Breast epithelium (tissue), 4 donors: Measurements from ENCODE around the gene PCDHGA3. TPM values are rescaled to one million over a fixed set of nuclear protein-coding genes. Genes with fewer than 3 reads are reported as not detected.

Experiments used
- DNase-seq, 2 donors: peaks; one replicate each; pipeline ENCODE4 v3.0.0-alpha.2; 2019; ENCODE audit warnings: low spot score in 2 of 2
- H3K27ac ChIP-seq, 2 donors: fragments of 200-600 bp; sonication (generic) in 1 of 2; one replicate each; pipeline ENCODE4 v1.5.1; 2016 to 2019; ENCODE audit warnings: mild to moderate bottlenecking in 1 of 2
- H3K27me3 ChIP-seq, 2 donors: fragments of 200-600 bp; sonication (generic) in 1 of 2; one replicate each; pipeline versions ENCODE4 v1.5.1 to v1.6.0; 2017 to 2019; ENCODE audit warnings: control low read depth in 1 of 2, mild to moderate bottlenecking in 1 of 2
- H3K36me3 ChIP-seq: fragments of 200-600 bp; one replicate; pipeline ENCODE4 v1.5.1; 2019
- H3K4me1 ChIP-seq, 2 donors: fragments of 200-600 bp; sonication (generic); one replicate each; pipeline ENCODE4 v1.5.1; 2016 to 2019; ENCODE audit warnings: control low read depth in 1 of 2
- H3K4me3 ChIP-seq, 3 donors: fragments of 200-600 bp; sonication (generic); 1 replicate in 2 of 3; 2 replicates in 1 of 3; pipeline ENCODE4 v1.5.1; 2016 to 2019; ENCODE audit warnings: mild to moderate bottlenecking in 3 of 3, moderate library complexity in 2 of 3
- H3K9me3 ChIP-seq, 2 donors: fragments of 200-600 bp; sonication (generic) in 1 of 2; one replicate each; pipeline ENCODE4 v1.5.1; 2016 to 2019; ENCODE audit warnings: control low read depth in 1 of 2
- POLR2A ChIP-seq: fragments of 450-650 bp; IDR thresholded peaks from one replicate; pipeline ENCODE4 v1.6.1; 2016; ENCODE audit warnings: antibody characterized with exemption, mild to moderate bottlenecking, moderate library complexity
- POLR2AphosphoS5 ChIP-seq, 3 donors: sonication (generic); formaldehyde crosslinking; IDR thresholded peaks; one replicate each; pipeline ENCODE4 v1.6.1; 2017; ENCODE audit warnings: antibody characterized with exemption in 3 of 3
- intact Hi-C: fragments of 100-400 bp; cut with DNase I; formaldehyde crosslinking; loops from one replicate; pipeline ENCODE4 v1.15.1; 2023; ENCODE audit warnings: low total_unique reads
- total RNA-seq, 3 donors: library from RNA; depleted of rRNA; stranded (reverse); fragments of >200 nt; gene quantifications; one replicate each; pipeline ENCODE4 v1.1.0, GENCODE V29; 2016
- TF ChIP-seq, protein P1 (sequence below), 3 donors: fragments of 450-650 bp; IDR thresholded peaks; one replicate each; pipeline ENCODE4 v1.5.1; 2016 to 2017; ENCODE audit warnings: antibody characterized with exemption in 3 of 3, mild to moderate bottlenecking in 3 of 3, moderate library complexity in 3 of 3

PCDHGA3 gene
- total RNA-seq, 3 donors from 2014 or later: 4.3 to 5.9 (median 5.0) TPM

DNA sequence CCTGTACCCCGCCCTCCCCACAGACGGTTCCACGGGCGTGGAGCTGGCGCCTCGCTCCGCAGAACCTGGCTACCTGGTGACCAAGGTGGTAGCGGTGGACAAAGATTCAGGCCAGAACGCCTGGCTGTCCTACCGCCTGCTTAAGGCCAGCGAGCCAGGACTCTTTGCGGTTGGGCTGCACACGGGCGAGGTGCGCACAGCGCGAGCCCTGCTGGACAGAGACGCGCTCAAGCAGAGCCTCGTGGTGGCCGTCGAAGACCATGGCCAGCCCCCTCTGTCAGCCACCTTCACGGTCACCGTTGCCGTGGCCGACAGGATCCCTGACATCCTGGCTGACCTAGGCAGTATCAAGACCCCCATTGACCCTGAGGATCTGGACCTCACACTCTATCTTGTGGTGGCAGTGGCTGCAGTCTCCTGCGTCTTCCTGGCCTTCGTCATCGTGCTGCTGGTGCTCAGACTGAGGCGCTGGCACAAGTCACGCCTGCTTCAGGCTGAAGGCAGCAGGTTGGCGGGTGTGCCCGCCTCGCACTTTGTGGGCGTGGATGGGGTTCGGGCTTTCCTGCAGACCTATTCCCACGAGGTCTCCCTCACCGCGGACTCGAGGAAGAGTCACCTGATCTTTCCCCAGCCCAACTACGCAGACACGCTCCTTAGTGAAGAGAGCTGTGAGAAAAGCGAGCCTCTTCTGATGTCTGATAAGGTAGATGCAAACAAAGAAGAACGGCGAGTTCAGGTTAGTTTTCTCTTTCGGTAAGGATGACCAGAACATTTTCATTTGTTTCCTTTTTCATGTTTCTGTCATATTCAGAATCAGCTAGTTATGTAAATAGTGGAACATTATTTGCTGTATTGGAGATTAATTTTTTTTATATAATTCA is 22.6 kb downstream of the PCDHGA3 start:
- H3K27me3 ChIP-seq: no peaks in the 10 kb centered on the region
- no peak overlapping the region for H3K27ac ChIP-seq
- no peak for DNase-seq
- no peaks in the 10 kb centered on the region for H3K4me1 ChIP-seq
- intact Hi-C loops: no loop called here
- H3K36me3 ChIP-seq: no peaks in the 10 kb centered on the region
- TF ChIP-seq POLR2AphosphoS5 (IDR thresholded peaks at IDR 0.05) (no peak), POLR2A (no peak)
- TF ChIP-seq, protein P1, sequence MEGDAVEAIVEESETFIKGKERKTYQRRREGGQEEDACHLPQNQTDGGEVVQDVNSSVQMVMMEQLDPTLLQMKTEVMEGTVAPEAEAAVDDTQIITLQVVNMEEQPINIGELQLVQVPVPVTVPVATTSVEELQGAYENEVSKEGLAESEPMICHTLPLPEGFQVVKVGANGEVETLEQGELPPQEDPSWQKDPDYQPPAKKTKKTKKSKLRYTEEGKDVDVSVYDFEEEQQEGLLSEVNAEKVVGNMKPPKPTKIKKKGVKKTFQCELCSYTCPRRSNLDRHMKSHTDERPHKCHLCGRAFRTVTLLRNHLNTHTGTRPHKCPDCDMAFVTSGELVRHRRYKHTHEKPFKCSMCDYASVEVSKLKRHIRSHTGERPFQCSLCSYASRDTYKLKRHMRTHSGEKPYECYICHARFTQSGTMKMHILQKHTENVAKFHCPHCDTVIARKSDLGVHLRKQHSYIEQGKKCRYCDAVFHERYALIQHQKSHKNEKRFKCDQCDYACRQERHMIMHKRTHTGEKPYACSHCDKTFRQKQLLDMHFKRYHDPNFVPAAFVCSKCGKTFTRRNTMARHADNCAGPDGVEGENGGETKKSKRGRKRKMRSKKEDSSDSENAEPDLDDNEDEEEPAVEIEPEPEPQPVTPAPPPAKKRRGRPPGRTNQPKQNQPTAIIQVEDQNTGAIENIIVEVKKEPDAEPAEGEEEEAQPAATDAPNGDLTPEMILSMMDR (IDR thresholded peaks at IDR 0.05): no peak
- peaks cover 81 to 98% of the 10 kb centered on the region in 2 donors for H3K9me3 ChIP-seq
- peak overlapping the region in 1 of 3 donors; percentile 38 for H3K4me3 ChIP-seq

DNA sequence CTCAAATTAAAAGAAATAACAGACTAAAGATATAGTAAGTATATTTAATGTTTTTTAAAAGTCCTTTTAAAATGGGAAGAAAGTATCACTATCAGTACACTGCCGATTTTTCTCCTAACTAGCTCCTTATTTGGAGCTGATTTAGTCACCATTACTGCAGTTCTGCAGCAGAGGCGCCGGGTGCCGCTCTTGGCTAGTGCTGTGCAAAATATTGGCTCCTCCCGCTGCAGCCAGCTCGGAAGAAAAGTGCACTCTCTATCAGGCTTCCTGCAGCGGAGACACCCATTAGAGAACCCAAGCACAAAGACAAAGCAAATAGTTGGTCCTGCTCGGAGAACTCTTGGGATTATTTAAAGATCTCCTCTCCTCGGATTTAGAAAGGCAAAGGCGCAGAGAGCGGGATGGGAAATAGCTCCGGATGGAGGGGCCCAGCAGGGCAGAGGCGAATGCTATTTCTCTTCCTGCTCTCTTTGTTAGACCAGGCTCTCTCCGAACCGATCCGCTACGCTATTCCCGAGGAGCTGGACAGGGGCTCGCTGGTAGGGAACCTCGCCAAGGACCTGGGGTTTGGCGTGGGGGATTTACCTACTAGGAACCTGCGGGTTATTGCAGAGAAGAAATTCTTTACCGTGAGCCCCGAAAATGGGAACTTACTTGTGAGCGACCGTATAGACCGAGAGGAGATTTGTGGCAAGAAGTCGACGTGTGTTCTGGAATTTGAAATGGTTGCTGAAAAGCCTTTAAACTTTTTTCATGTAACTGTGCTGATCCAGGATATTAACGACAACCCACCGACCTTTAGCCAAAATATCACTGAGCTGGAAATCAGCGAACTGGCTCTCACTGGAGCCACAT is 26.6 kb downstream of the PCDHGA3 start, which contains the start of gene PCDHGB3:
TSS of gene PCDHGB3 (plus strand) at position 249 of the 855 bp plus-strand sequence. CDS start at position 402, 153 bp downstream.
- peaks cover 87 to 100% of the 10 kb centered on the region in 2 donors for H3K9me3 ChIP-seq
- H3K4me1 ChIP-seq: no peaks in the 10 kb centered on the region
- no peak for DNase-seq
- H3K36me3 ChIP-seq: no peaks in the 10 kb centered on the region
- no peak for TF ChIP-seq POLR2A
- TF ChIP-seq, protein P1 (IDR thresholded peaks at IDR 0.05): no peak
- no peak for TF ChIP-seq POLR2AphosphoS5 (IDR thresholded peaks at IDR 0.05)
- intact Hi-C loops: no loop called here
- no peak within 1 kb of the TSS for H3K27ac ChIP-seq
- no peaks in the 10 kb centered on the region for H3K27me3 ChIP-seq
- H3K4me3 ChIP-seq: peak within 1 kb of the TSS; percentile 15 to 34 (median 17)

DNA sequence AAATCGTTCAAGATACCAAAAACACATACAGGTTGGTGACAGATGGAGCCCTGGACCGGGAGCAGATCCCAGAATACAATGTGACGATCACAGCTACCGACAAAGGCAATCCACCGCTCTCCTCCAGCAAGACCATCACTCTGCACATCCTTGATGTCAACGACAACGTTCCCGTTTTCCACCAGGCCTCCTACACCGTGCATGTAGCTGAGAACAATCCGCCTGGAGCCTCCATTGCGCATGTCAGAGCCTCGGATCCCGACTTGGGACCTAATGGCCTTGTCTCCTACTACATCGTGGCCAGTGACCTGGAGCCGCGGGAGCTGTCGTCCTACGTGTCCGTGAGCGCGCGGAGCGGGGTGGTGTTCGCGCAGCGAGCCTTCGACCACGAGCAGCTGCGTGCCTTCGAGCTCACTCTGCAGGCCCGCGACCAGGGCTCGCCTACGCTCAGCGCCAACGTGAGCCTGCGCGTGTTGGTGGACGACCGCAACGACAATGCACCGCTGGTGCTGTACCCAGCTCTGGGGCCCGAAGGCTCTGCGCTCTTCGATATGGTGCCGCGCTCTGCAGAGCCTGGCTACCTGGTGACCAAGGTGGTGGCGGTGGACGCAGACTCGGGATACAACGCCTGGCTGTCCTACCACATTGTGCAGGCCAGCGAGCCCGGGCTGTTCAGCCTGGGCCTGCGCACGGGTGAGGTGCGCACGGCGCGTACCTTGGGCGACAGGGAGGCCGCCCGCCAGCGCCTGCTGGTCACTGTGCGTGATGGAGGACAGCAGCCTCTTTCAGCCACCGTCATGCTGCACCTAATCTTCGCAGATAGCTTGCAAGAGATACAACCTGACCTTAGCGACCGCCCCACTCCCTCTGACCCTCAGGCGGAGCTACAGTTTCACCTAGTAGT is 28.2 kb downstream of the PCDHGA3 start:
- H3K36me3 ChIP-seq: no peaks in the 10 kb centered on the region
- peak overlapping the region in 1 of 3 donors; percentile 9 for H3K4me3 ChIP-seq
- H3K4me1 ChIP-seq: no peaks in the 10 kb centered on the region
- TF ChIP-seq, protein P1 (IDR thresholded peaks at IDR 0.05): no peak
- TF ChIP-seq POLR2AphosphoS5 (IDR thresholded peaks at IDR 0.05): no peak
- TF ChIP-seq POLR2A: no peak
- no peak for DNase-seq
- no peaks in the 10 kb centered on the region for H3K27me3 ChIP-seq
- H3K27ac ChIP-seq: no peak overlapping the region
- intact Hi-C loops: no loop called here
- peaks cover 87 to 99% of the 10 kb centered on the region in 2 donors for H3K9me3 ChIP-seq

DNA sequence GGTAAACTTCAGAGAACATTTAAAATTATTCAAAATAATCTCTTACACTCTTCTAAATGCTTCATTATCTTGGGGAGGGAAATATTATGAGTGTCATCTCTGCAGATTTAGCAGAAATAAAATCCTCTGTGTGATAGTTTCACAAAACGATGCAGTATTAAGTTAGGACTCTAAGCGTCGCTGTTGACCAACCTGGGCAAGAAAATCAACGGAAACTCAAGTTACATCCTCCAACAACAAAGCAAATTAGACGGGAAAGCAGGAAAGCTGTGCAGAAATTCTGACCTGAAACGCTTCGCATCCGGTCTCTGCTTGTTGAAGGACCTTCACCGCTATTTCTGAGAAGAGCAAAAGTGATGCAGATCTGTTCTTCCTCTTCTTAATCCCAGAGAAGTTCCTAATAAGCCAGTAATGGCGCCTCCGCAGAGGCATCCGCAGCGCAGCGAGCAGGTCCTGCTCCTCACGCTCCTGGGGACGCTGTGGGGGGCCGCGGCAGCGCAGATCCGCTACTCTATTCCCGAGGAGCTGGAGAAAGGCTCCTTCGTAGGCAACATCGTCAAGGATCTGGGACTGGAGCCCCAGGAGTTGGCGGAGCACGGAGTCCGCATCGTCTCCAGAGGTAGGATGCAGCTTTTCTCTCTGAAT is 30.2 kb downstream of the PCDHGA3 start, which contains the start of gene PCDHGA6:
TSS of gene PCDHGA6 (plus strand) at position 219 of the 645 bp plus-strand sequence. CDS start at position 412, 193 bp downstream.
- TF ChIP-seq, protein P1 (IDR thresholded peaks at IDR 0.05): no peak
- TF ChIP-seq POLR2AphosphoS5 (IDR thresholded peaks at IDR 0.05): no peak
- no peak for TF ChIP-seq POLR2A
- Histone ChIP-seq H3K27me3 (no peaks in the 10 kb centered on the region), H3K36me3 (no peaks in the 10 kb centered on the region), H3K9me3 (peaks cover 79 to 99% of the 10 kb centered on the region in 2 donors), H3K4me3 (peak within 1 kb of the TSS; percentile 19 to 55 (median 30)), H3K27ac (no peak within 1 kb of the TSS), H3K4me1 (no peaks in the 10 kb centered on the region)
- intact Hi-C loops: no loop called here
- no peak for DNase-seq
